ENCODE data around the gene GOLGA6D.
"Not testable (repeated sequence)": the region's sequence is repeated elsewhere in the genome, so short reads cannot be mapped to it uniquely, and the experiment has no call there.

DNA sequence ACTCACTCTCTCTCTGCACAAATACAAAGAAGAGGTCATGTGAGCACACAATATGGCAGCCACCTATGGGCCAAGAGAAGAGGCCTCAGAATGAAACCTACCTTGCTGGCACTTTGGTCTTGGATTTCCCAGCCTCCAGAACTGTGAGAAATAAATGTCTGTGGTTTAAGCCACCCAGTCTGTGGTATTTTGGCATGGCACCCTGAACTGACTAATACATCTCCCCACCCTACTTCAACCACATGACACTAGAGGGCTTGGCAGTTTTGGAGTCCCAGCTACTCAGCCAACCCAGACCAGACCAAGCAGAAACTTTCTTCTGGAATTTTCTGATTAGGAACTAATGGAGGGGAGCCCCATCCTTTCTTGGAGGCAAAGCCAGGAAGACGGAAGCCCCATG, 29.9 kb downstream of the GOLGA6D start:
- TF ChIP-seq EZH2phosphoT487 (IDR thresholded peaks at IDR 0.05; ENCODE audit: low read length); EZH2 (optimal IDR thresholded peaks at IDR 0.05; ENCODE audit: low read depth, low read length): not testable (repeated sequence)
- TF ChIP-seq, protein P1, sequence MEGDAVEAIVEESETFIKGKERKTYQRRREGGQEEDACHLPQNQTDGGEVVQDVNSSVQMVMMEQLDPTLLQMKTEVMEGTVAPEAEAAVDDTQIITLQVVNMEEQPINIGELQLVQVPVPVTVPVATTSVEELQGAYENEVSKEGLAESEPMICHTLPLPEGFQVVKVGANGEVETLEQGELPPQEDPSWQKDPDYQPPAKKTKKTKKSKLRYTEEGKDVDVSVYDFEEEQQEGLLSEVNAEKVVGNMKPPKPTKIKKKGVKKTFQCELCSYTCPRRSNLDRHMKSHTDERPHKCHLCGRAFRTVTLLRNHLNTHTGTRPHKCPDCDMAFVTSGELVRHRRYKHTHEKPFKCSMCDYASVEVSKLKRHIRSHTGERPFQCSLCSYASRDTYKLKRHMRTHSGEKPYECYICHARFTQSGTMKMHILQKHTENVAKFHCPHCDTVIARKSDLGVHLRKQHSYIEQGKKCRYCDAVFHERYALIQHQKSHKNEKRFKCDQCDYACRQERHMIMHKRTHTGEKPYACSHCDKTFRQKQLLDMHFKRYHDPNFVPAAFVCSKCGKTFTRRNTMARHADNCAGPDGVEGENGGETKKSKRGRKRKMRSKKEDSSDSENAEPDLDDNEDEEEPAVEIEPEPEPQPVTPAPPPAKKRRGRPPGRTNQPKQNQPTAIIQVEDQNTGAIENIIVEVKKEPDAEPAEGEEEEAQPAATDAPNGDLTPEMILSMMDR (IDR thresholded peaks at IDR 0.05; ENCODE audit: low read length) = not testable (repeated sequence)

Measured in MM.1S (cell line).